HEK293 (cell line): ENCODE data around the gene HNRNPUL1.
A peak's percentile ranks its signal among the peaks of the same experiment; 100 is the strongest.

Source experiments
- GFI1B ChIP-seq: fragments of 450-650 bp; formaldehyde crosslinking; IDR thresholded peaks from 2 replicates; pipeline ENCODE4 v1.5.1; 2016; ENCODE audit warnings: missing biosample characterization, missing genetic modification characterization
- GLIS1 ChIP-seq: fragments of 450-650 bp; formaldehyde crosslinking; IDR thresholded peaks from 2 replicates; pipeline ENCODE4 v1.5.1; 2016; ENCODE audit warnings: missing biosample characterization, missing genetic modification characterization
- IKZF3 ChIP-seq: fragments of 450-650 bp; IDR thresholded peaks from 2 replicates; pipeline ENCODE4 v1.5.0; 2018; ENCODE audit warnings: missing biosample characterization, mild to moderate bottlenecking, missing genetic modification characterization, moderate library complexity
- KLF10 ChIP-seq: fragments of 450-650 bp; IDR thresholded peaks from 2 replicates; pipeline ENCODE4 v1.5.1; 2018; ENCODE audit warnings: missing biosample characterization, mild to moderate bottlenecking, missing genetic modification characterization
- KLF8 ChIP-seq: fragments of 450-650 bp; formaldehyde crosslinking; IDR thresholded peaks from 2 replicates; pipeline ENCODE4 v1.5.1; 2016; ENCODE audit warnings: missing biosample characterization, missing genetic modification characterization
- MYNN ChIP-seq: fragments of 450-650 bp; formaldehyde crosslinking; IDR thresholded peaks from 2 replicates; pipeline ENCODE4 v1.5.1; 2016; ENCODE audit warnings: missing biosample characterization, missing genetic modification characterization, borderline replicate concordance
- REPIN1 ChIP-seq: fragments of 450-650 bp; formaldehyde crosslinking; IDR thresholded peaks from 2 replicates; pipeline ENCODE4 v1.5.1; 2017; ENCODE audit warnings: missing biosample characterization, missing genetic modification characterization, low read depth
- ZEB2 ChIP-seq: fragments of 450-650 bp; formaldehyde crosslinking; IDR thresholded peaks from 2 replicates; pipeline ENCODE4 v1.5.1; 2016; ENCODE audit warnings: missing biosample characterization, missing genetic modification characterization
- ZNF239 ChIP-seq: fragments of 450-650 bp; formaldehyde crosslinking; IDR thresholded peaks from 2 replicates; pipeline ENCODE4 v1.5.1; 2016; ENCODE audit warnings: missing biosample characterization, missing genetic modification characterization
- ZNF366 ChIP-seq: fragments of 450-650 bp; formaldehyde crosslinking; conservative IDR thresholded peaks from 2 replicates; pipeline ENCODE4 v1.5.1; 2016; ENCODE audit warnings: missing biosample characterization, missing genetic modification characterization
- ZNF391 ChIP-seq: fragments of 450-650 bp; formaldehyde crosslinking; IDR thresholded peaks from 2 replicates; pipeline ENCODE4 v1.5.1; 2016; ENCODE audit warnings: low read depth, missing biosample characterization, missing genetic modification characterization, borderline replicate concordance
- ZNF501 ChIP-seq: fragments of 450-650 bp; formaldehyde crosslinking; IDR thresholded peaks from 2 replicates; pipeline ENCODE4 v1.5.1; 2016; ENCODE audit warnings: missing biosample characterization, missing genetic modification characterization
- ZNF555 ChIP-seq: fragments of 450-650 bp; formaldehyde crosslinking; conservative IDR thresholded peaks from 2 replicates; pipeline ENCODE4 v1.5.1; 2017; ENCODE audit warnings: missing biosample characterization, mild to moderate bottlenecking, missing genetic modification characterization, inconsistent platforms
- ZNF561 ChIP-seq: fragments of 450-650 bp; IDR thresholded peaks from 2 replicates; pipeline ENCODE4 v1.5.1; 2018; ENCODE audit warnings: missing biosample characterization, missing genetic modification characterization, borderline replicate concordance
- ZNF660 ChIP-seq: fragments of 450-650 bp; IDR thresholded peaks from 2 replicates; pipeline ENCODE4 v1.5.1; 2018; ENCODE audit warnings: missing biosample characterization, mild to moderate bottlenecking, missing genetic modification characterization
- ZNF776 ChIP-seq: fragments of 450-650 bp; formaldehyde crosslinking; IDR thresholded peaks from 2 replicates; pipeline ENCODE4 v1.5.0; 2017; ENCODE audit warnings: missing biosample characterization, missing genetic modification characterization, borderline replicate concordance
- TF ChIP-seq, protein P1 (sequence below): fragments of 450-650 bp; formaldehyde crosslinking; IDR thresholded peaks from 2 replicates; pipeline ENCODE4 v1.5.1; 2016; ENCODE audit warnings: missing biosample characterization, missing genetic modification characterization
- TF ChIP-seq, protein P2 (sequence below): fragments of 450-650 bp; formaldehyde crosslinking; IDR thresholded peaks from 2 replicates; pipeline ENCODE4 v1.5.1; 2016; ENCODE audit warnings: missing biosample characterization, missing genetic modification characterization
- TF ChIP-seq, protein P3 (sequence below): fragments of 450-650 bp; formaldehyde crosslinking; IDR thresholded peaks from 2 replicates; pipeline ENCODE4 v1.5.1; 2016; ENCODE audit warnings: missing biosample characterization, missing genetic modification characterization
- TF ChIP-seq, protein P4 (sequence below): fragments of 450-650 bp; formaldehyde crosslinking; IDR thresholded peaks from 2 replicates; pipeline ENCODE4 v1.5.1; 2016; ENCODE audit warnings: missing biosample characterization, missing genetic modification characterization
- TF ChIP-seq, protein P5 (sequence below): fragments of 450-650 bp; formaldehyde crosslinking; conservative IDR thresholded peaks from 2 replicates; pipeline ENCODE4 v1.5.1; 2016; ENCODE audit warnings: low read depth, missing biosample characterization, missing genetic modification characterization
- TF ChIP-seq, protein P6 (sequence below): fragments of 450-650 bp; formaldehyde crosslinking; IDR thresholded peaks from 2 replicates; pipeline ENCODE4 v1.5.1; 2017; ENCODE audit warnings: missing biosample characterization, missing genetic modification characterization
- TF ChIP-seq, protein P7 (sequence below): fragments of 450-650 bp; formaldehyde crosslinking; IDR thresholded peaks from 2 replicates; pipeline ENCODE4 v1.5.1; 2016; ENCODE audit warnings: missing biosample characterization, missing genetic modification characterization

HNRNPUL1 gene

DNA sequence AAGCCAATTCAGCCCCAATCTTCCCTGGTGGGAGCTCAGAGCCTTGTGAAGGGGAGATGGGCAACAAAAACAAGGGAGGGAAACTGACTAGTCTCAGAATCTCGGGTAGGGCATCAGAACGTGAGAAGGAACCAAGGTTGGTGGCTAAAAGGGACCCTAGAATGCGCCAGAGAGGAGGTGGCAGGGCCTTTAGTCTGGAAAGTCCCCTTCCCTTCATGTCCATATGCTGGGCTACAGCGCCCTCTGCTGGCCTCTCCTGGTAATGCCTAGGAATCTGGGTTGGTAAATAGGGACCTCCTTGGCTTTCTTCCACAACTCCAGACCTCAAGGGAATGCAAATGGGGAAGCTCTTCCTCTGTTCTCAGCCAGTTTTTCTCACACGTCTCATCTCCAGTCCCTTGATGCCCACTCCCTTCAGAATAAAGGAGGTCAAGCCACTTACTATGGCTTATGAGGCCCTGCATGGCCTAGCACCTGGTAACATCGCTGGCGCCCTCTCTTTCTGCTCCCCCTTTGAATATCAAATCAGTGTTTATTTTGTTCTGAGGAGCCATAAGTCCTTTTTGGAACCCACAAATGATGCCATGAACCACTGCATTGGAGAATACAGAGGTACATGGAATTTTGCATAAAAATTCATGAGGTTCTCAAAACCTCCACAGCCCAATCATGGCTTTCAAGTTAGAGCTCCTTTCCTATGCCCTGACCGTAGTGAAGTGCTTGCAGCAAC lies 44.4 kb downstream of the HNRNPUL1 start (continued):
- TF ChIP-seq, protein P1, sequence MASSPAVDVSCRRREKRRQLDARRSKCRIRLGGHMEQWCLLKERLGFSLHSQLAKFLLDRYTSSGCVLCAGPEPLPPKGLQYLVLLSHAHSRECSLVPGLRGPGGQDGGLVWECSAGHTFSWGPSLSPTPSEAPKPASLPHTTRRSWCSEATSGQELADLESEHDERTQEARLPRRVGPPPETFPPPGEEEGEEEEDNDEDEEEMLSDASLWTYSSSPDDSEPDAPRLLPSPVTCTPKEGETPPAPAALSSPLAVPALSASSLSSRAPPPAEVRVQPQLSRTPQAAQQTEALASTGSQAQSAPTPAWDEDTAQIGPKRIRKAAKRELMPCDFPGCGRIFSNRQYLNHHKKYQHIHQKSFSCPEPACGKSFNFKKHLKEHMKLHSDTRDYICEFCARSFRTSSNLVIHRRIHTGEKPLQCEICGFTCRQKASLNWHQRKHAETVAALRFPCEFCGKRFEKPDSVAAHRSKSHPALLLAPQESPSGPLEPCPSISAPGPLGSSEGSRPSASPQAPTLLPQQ (tag by site-specific recombination) = peak; percentile 36; the same call in 1 of the 2 replicates
- no peak for TF ChIP-seq ZNF776 (tag by site-specific recombination)
- TF ChIP-seq, protein P2, sequence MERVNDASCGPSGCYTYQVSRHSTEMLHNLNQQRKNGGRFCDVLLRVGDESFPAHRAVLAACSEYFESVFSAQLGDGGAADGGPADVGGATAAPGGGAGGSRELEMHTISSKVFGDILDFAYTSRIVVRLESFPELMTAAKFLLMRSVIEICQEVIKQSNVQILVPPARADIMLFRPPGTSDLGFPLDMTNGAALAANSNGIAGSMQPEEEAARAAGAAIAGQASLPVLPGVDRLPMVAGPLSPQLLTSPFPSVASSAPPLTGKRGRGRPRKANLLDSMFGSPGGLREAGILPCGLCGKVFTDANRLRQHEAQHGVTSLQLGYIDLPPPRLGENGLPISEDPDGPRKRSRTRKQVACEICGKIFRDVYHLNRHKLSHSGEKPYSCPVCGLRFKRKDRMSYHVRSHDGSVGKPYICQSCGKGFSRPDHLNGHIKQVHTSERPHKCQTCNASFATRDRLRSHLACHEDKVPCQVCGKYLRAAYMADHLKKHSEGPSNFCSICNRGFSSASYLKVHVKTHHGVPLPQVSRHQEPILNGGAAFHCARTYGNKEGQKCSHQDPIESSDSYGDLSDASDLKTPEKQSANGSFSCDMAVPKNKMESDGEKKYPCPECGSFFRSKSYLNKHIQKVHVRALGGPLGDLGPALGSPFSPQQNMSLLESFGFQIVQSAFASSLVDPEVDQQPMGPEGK (tag by site-specific recombination) = peak; percentile 47; the same call in 1 of the 2 replicates
- TF ChIP-seq, protein P3, sequence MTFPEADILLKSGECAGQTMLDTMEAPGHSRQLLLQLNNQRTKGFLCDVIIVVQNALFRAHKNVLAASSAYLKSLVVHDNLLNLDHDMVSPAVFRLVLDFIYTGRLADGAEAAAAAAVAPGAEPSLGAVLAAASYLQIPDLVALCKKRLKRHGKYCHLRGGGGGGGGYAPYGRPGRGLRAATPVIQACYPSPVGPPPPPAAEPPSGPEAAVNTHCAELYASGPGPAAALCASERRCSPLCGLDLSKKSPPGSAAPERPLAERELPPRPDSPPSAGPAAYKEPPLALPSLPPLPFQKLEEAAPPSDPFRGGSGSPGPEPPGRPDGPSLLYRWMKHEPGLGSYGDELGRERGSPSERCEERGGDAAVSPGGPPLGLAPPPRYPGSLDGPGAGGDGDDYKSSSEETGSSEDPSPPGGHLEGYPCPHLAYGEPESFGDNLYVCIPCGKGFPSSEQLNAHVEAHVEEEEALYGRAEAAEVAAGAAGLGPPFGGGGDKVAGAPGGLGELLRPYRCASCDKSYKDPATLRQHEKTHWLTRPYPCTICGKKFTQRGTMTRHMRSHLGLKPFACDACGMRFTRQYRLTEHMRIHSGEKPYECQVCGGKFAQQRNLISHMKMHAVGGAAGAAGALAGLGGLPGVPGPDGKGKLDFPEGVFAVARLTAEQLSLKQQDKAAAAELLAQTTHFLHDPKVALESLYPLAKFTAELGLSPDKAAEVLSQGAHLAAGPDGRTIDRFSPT (tag by site-specific recombination) = no peak
- TF ChIP-seq MYNN (tag by site-specific recombination) = peak; percentile 49; the same call in 1 of the 2 replicates
- no peak for TF ChIP-seq ZNF239
- TF ChIP-seq GFI1B = no peak
- TF ChIP-seq ZEB2 = 0 out of 2 replicates have a peak, but pooled peaks have one; percentile 13
- TF ChIP-seq IKZF3 (tag by site-specific recombination) = peak; percentile 91
- 0 out of 2 replicates have a peak, but pooled peaks have one; percentile 65 for TF ChIP-seq ZNF501 (tag by site-specific recombination)
- TF ChIP-seq, protein P4, sequence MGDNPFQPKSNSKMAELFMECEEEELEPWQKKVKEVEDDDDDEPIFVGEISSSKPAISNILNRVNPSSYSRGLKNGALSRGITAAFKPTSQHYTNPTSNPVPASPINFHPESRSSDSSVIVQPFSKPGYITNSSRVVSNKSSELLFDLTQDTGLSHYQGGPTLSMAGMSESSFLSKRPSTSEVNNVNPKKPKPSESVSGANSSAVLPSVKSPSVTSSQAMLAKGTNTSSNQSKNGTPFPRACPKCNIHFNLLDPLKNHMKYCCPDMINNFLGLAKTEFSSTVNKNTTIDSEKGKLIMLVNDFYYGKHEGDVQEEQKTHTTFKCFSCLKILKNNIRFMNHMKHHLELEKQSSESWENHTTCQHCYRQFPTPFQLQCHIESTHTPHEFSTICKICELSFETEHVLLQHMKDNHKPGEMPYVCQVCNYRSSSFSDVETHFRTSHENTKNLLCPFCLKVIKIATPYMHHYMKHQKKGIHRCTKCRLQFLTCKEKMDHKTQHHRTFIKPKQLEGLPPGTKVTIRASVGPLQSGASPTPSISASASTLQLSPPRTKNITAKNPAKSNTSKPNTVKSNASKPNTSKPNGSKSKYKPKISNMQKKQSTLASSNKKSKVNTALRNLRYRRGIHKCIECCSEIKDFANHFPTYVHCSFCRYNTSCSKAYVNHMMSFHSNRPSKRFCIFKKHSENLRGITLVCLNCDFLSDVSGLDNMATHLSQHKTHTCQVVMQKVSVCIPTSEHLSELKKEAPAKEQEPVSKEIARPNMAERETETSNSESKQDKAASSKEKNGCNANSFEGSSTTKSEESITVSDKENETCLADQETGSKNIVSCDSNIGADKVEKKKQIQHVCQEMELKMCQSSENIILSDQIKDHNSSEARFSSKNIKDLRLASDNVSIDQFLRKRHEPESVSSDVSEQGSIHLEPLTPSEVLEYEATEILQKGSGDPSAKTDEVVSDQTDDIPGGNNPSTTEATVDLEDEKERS (tag by site-specific recombination) = no peak
- TF ChIP-seq ZNF391 = no peak
- TF ChIP-seq KLF8 (tag by site-specific recombination) = no peak; the same call in none of the 2 replicates
- TF ChIP-seq, protein P5, sequence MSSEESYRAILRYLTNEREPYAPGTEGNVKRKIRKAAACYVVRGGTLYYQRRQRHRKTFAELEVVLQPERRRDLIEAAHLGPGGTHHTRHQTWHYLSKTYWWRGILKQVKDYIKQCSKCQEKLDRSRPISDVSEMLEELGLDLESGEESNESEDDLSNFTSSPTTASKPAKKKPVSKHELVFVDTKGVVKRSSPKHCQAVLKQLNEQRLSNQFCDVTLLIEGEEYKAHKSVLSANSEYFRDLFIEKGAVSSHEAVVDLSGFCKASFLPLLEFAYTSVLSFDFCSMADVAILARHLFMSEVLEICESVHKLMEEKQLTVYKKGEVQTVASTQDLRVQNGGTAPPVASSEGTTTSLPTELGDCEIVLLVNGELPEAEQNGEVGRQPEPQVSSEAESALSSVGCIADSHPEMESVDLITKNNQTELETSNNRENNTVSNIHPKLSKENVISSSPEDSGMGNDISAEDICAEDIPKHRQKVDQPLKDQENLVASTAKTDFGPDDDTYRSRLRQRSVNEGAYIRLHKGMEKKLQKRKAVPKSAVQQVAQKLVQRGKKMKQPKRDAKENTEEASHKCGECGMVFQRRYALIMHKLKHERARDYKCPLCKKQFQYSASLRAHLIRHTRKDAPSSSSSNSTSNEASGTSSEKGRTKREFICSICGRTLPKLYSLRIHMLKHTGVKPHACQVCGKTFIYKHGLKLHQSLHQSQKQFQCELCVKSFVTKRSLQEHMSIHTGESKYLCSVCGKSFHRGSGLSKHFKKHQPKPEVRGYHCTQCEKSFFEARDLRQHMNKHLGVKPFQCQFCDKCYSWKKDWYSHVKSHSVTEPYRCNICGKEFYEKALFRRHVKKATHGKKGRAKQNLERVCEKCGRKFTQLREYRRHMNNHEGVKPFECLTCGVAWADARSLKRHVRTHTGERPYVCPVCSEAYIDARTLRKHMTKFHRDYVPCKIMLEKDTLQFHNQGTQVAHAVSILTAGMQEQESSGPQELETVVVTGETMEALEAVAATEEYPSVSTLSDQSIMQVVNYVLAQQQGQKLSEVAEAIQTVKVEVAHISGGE (tag by site-specific recombination) = peak; percentile 51; the same call in 1 of the 2 replicates
- no peak for TF ChIP-seq REPIN1 (tag by site-specific recombination)
- TF ChIP-seq ZNF555 (tag by site-specific recombination) = no peak
- 0 out of 2 replicates have a peak, but pooled peaks have one; percentile 10 for TF ChIP-seq ZNF366 (tag by site-specific recombination)
- peak; percentile 19; the same call in 1 of the 2 replicates for TF ChIP-seq GLIS1
- TF ChIP-seq, protein P6, sequence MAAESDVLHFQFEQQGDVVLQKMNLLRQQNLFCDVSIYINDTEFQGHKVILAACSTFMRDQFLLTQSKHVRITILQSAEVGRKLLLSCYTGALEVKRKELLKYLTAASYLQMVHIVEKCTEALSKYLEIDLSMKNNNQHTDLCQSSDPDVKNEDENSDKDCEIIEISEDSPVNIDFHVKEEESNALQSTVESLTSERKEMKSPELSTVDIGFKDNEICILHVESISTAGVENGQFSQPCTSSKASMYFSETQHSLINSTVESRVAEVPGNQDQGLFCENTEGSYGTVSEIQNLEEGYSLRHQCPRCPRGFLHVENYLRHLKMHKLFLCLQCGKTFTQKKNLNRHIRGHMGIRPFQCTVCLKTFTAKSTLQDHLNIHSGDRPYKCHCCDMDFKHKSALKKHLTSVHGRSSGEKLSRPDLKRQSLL (tag by site-specific recombination) = no peak
- TF ChIP-seq, protein P7, sequence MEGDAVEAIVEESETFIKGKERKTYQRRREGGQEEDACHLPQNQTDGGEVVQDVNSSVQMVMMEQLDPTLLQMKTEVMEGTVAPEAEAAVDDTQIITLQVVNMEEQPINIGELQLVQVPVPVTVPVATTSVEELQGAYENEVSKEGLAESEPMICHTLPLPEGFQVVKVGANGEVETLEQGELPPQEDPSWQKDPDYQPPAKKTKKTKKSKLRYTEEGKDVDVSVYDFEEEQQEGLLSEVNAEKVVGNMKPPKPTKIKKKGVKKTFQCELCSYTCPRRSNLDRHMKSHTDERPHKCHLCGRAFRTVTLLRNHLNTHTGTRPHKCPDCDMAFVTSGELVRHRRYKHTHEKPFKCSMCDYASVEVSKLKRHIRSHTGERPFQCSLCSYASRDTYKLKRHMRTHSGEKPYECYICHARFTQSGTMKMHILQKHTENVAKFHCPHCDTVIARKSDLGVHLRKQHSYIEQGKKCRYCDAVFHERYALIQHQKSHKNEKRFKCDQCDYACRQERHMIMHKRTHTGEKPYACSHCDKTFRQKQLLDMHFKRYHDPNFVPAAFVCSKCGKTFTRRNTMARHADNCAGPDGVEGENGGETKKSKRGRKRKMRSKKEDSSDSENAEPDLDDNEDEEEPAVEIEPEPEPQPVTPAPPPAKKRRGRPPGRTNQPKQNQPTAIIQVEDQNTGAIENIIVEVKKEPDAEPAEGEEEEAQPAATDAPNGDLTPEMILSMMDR (tag by site-specific recombination) = peak; percentile 96
- TF ChIP-seq ZNF561 (tag by site-specific recombination) = 0 out of 2 replicates have a peak, but pooled peaks have one; percentile 67
- peak; percentile 90 for TF ChIP-seq ZNF660 (tag by site-specific recombination)
- TF ChIP-seq KLF10 (tag by site-specific recombination) = no peak
